ENCODE measurements around the gene PARD3B.

GRCh38 chr2:205094031-205094430 lies 548.8 kb downstream of the PARD3B start:
- TF ChIP-seq, protein P1, sequence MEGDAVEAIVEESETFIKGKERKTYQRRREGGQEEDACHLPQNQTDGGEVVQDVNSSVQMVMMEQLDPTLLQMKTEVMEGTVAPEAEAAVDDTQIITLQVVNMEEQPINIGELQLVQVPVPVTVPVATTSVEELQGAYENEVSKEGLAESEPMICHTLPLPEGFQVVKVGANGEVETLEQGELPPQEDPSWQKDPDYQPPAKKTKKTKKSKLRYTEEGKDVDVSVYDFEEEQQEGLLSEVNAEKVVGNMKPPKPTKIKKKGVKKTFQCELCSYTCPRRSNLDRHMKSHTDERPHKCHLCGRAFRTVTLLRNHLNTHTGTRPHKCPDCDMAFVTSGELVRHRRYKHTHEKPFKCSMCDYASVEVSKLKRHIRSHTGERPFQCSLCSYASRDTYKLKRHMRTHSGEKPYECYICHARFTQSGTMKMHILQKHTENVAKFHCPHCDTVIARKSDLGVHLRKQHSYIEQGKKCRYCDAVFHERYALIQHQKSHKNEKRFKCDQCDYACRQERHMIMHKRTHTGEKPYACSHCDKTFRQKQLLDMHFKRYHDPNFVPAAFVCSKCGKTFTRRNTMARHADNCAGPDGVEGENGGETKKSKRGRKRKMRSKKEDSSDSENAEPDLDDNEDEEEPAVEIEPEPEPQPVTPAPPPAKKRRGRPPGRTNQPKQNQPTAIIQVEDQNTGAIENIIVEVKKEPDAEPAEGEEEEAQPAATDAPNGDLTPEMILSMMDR (IDR thresholded peaks at IDR 0.05; ENCODE audit: insufficient read depth, low read length, poor library complexity, severe bottlenecking): no peak
- TF ChIP-seq EZH2phosphoT487 (conservative IDR thresholded peaks at IDR 0.05; ENCODE audit: low read length): no peak

Data from SU-DHL-6 (cell line).